HCT116 (cell line): Measurements from ENCODE around the gene SERPINB8. TPM values are rescaled to one million over a fixed set of nuclear protein-coding genes. Genes with fewer than 3 reads are reported as not detected.

ENCODE experiments used
- ATAC-seq: fragments of 200-7000 bp; cut with Tn5 transposase; 2 replicates; pipeline ENCODE4 v1.9.1; 2020; ENCODE audit warnings: mild to moderate bottlenecking, moderate library complexity
- BruUV-seq: library from RNA; stranded (reverse); fragments of 400-500 nt; replicated peaks from 2 replicates; lab custom pipeline; 2021; lab: Mats Ljungman, UMichigan
- CTCF ChIA-PET: fragments of 300-600 bp; sonication (Branson Sonifier 250); formaldehyde crosslinking; loops from one replicate; lab custom pipeline; 2021; ENCODE audit warnings: antibody characterized with exemption; lab: Charles Lee
- POLR2A ChIA-PET: fragments of 300-600, 350-600 bp; sonication (Branson Sonifier 250); formaldehyde crosslinking; loops from one replicate; lab custom pipeline; 2021; ENCODE audit warnings: antibody characterized with exemption; lab: Charles Lee
- RAD21 ChIA-PET, 2 experiments: fragments of 300-600 bp; sonication (Branson Sonifier 250); formaldehyde crosslinking; loops; one replicate each; lab custom pipeline; 2023; ENCODE audit warnings: low total read pairs in 2 of 2; ENCODE audit not compliant: uncharacterized antibody in 2 of 2, unreplicated experiment in 2 of 2, low non-redundant PET in 1 of 2; lab: Charles Lee
- DNase-seq: peaks from one replicate; pipeline ENCODE4 v3.0.0-alpha.2; 2010; ENCODE audit warnings: low read depth, low spot score
- H2AFZ ChIP-seq: fragments of 200-600 bp; shearing (Covaris generic), sonication (generic); 2 replicates; pipeline ENCODE4 v1.6.1; 2017; ENCODE audit warnings: low read depth, mixed run types, mixed read lengths, antibody characterized with exemption, low read length; ENCODE audit not compliant: poor library complexity, severe bottlenecking
- H3K27ac ChIP-seq: 2 replicates; pipeline ENCODE4 v1.5.1; 2012; ENCODE audit warnings: low read depth, low read length
- H3K27me3 ChIP-seq: fragments of 200-600 bp; sonication (generic); 2 replicates; pipeline ENCODE4 v1.6.1; 2016; ENCODE audit warnings: mixed run types, low read length, mixed read lengths; ENCODE audit not compliant: insufficient read depth
- H3K36me3 ChIP-seq, 2 experiments: fragments of 200-500 bp in 1 of 2; fragments of 200-600 bp in 1 of 2; sonication (Bioruptor generic) in 1 of 2; sonication (generic) in 1 of 2; 2 replicates each; pipeline versions ENCODE4 v1.5.1 to v1.6.1; 2014 to 2016; ENCODE audit warnings: low read length in 2 of 2, inconsistent platforms in 1 of 2, mixed read lengths in 1 of 2, mixed run types in 1 of 2; ENCODE audit not compliant: insufficient read depth in 2 of 2, control insufficient read depth in 1 of 2
- H3K4me1 ChIP-seq, 2 experiments: fragments of 200-600 bp in 1 of 2; sonication (generic) in 1 of 2; 2 replicates each; pipeline versions ENCODE4 v1.5.1 to v1.6.1; 2012 to 2017; ENCODE audit warnings: low read length in 2 of 2, inconsistent platforms in 1 of 2, mild to moderate bottlenecking in 1 of 2, mixed read lengths in 1 of 2, mixed run types in 1 of 2, moderate library complexity in 1 of 2; ENCODE audit not compliant: insufficient read depth in 2 of 2, control insufficient read depth in 1 of 2
- H3K4me2 ChIP-seq: fragments of 200-600 bp; sonication (generic); 2 replicates; pipeline ENCODE4 v1.6.1; 2017; ENCODE audit warnings: mixed run types, low read length, mixed read lengths
- H3K4me3 ChIP-seq, 2 experiments: fragments of 200-600 bp in 1 of 2; sonication (generic) in 1 of 2; replicated peaks in 1 of 2; 2 replicates each; pipeline ENCODE4 v1.5.1; 2011 to 2016; ENCODE audit warnings: low read length in 2 of 2, control low read depth in 1 of 2, low read depth in 1 of 2, mild to moderate bottlenecking in 1 of 2, mixed read lengths in 1 of 2, mixed run types in 1 of 2
- H3K79me2 ChIP-seq: fragments of 200-600 bp; sonication (generic); 2 replicates; pipeline ENCODE4 v1.6.1; 2017; ENCODE audit warnings: mild to moderate bottlenecking, mixed run types, low read length, moderate library complexity, mixed read lengths; ENCODE audit not compliant: insufficient read depth
- H3K9ac ChIP-seq: fragments of 200-600 bp; sonication (generic); 2 replicates; pipeline ENCODE4 v1.6.1; 2016; ENCODE audit warnings: low read length, mixed read lengths
- H3K9me2 ChIP-seq: fragments of 200-600 bp; sonication (generic), shearing (Covaris generic); 2 replicates; pipeline ENCODE4 v1.6.1; 2017; ENCODE audit warnings: mixed run types, mild to moderate bottlenecking, moderate library complexity; ENCODE audit not compliant: insufficient read depth
- H3K9me3 ChIP-seq, 2 experiments: fragments of 200-500 bp in 1 of 2; fragments of 200-600 bp in 1 of 2; sonication (Bioruptor generic) in 1 of 2; sonication (generic) in 1 of 2; 2 replicates each; pipeline ENCODE4 v1.6.1; 2014 to 2017; ENCODE audit warnings: low read length in 2 of 2, mixed read lengths in 2 of 2, inconsistent platforms in 1 of 2, low read depth in 1 of 2, mild to moderate bottlenecking in 1 of 2, mixed run types in 1 of 2, moderate library complexity in 1 of 2; ENCODE audit not compliant: control insufficient read depth in 1 of 2, insufficient read depth in 1 of 2
- H4K20me1 ChIP-seq: fragments of 200-600 bp; sonication (generic), shearing (Covaris generic); 2 replicates; pipeline ENCODE4 v1.6.1; 2017; ENCODE audit warnings: mixed run types, mild to moderate bottlenecking, moderate library complexity; ENCODE audit not compliant: insufficient read depth
- CBX3 ChIP-seq: IDR thresholded peaks from 2 replicates; pipeline ENCODE4 v1.6.1; 2012; ENCODE audit warnings: low read depth
- ELF1 ChIP-seq: IDR thresholded peaks from 2 replicates; pipeline ENCODE4 v1.6.1; 2012; ENCODE audit warnings: low read depth, borderline replicate concordance
- EZH2 ChIP-seq: fragments of 200-600 bp; sonication (generic); IDR thresholded peaks from 2 replicates; pipeline ENCODE4 v1.6.1; 2017; ENCODE audit warnings: antibody characterized with exemption, mixed run types
- POLR2AphosphoS5 ChIP-seq: IDR thresholded peaks from 2 replicates; pipeline ENCODE4 v1.6.1; 2011; ENCODE audit warnings: mild to moderate bottlenecking, low read depth, low read length, moderate library complexity
- RAD21 ChIP-seq: IDR thresholded peaks from 2 replicates; pipeline ENCODE4 v1.6.1; 2012; ENCODE audit warnings: low read depth, mild to moderate bottlenecking
- SP1 ChIP-seq: IDR thresholded peaks from 2 replicates; pipeline ENCODE4 v1.6.1; 2012; ENCODE audit warnings: low read depth
- YY1 ChIP-seq: IDR thresholded peaks from 2 replicates; pipeline ENCODE4 v1.6.1; 2011; ENCODE audit warnings: low read length, low read depth, moderate library complexity, mild to moderate bottlenecking; ENCODE audit not compliant: insufficient replicate concordance; ENCODE audit errors: extremely low read depth
- intact Hi-C: fragments of 100-400 bp; cut with micrococcal nuclease; formaldehyde crosslinking; loops from 2 replicates; pipeline ENCODE4 v1.10.0; 2022
- total RNA-seq: library from RNA; stranded (reverse); gene quantifications from one replicate; pipeline ENCODE4 v1.2.1, GENCODE V29; 2021; ENCODE audit not compliant: unreplicated experiment
- TF ChIP-seq, protein P1 (sequence below), 3 experiments: fragments of 200-600 bp in 1 of 3; sonication (generic) in 1 of 3; IDR thresholded peaks in 2 of 3; conservative IDR thresholded peaks in 1 of 3; 2 replicates each; pipeline ENCODE4 v1.5.1; 2012 to 2017; ENCODE audit warnings: low read depth in 2 of 3, low read length in 2 of 3, antibody characterized with exemption in 1 of 3, borderline replicate concordance in 1 of 3, control low read depth in 1 of 3, mild to moderate bottlenecking in 1 of 3, mixed read lengths in 1 of 3, mixed run types in 1 of 3, moderate library complexity in 1 of 3; ENCODE audit not compliant: insufficient read depth in 1 of 3

Gene SERPINB8
- total RNA-seq, 1 experiment from 2014 or later = 5.9 TPM

DNA sequence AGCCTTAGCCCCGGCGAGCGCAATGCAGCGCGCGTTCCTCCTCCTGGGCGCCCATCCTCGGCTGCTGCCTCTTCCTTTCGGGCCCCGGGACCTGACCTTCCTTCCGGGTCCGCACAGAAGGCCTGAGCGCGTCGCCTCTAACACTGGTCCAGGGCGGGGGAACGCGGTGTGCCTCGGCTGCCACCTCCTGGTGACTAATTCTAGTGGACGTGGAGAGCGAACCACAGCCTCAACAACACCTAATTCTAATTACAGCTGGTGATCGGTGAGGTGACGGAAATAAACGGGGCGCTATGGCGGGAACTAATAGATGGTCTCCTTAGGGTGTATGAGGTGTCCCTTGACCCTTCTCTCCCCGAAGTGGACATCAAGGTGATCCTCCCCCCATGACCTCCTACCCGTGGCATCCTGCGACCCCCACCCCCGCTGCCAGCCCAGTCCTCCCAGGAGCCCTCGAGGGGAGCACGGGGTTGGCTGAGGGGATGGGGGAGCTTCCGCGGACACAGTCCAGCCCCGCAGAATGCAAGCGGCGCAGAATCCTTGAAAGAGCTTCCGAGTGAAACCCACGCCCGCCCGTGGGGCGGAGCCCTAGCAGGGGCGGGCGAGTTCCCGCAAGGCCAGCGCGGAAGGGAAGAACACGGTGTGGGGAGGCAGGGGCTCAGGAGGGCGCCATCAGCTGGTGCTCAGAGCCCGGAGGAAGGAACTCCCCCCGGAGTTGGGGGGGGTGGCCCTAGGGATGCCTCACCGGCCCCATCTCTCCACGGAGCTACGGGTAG lies 33.5 kb upstream of the SERPINB8 start:
- Histone ChIP-seq H3K9ac (no peak overlapping the region), H3K27ac (no peak overlapping the region), H3K9me3 (no peaks in the 10 kb centered on the region), H3K4me2 (peak overlapping the region; percentile 65), H3K27me3 (no peaks in the 10 kb centered on the region), H4K20me1 (no peaks in the 10 kb centered on the region), H3K4me3 (peak overlapping the region; percentile 22 to 37), H3K4me1 (peaks cover 0 to 10% of the 10 kb centered on the region in 2 experiments; a peak in 1 of 4 replicates), H3K79me2 (no peaks in the 10 kb centered on the region), H2AFZ (peak overlapping the region; percentile 97), H3K36me3 (no peaks in the 10 kb centered on the region), H3K9me2 (no peaks in the 10 kb centered on the region)
- CTCF ChIA-PET = interaction anchor here (0.6 to 2.0 kb wide), 16 partner anchors 13 to 425 kb away, joined by 3 to 15 read pairs (median 4); partner anchors contain the start of genes SERPINB10 and SERPINB2
- DNase-seq (peak; percentile 64), ATAC-seq (peak; percentile 100)
- POLR2A ChIA-PET = interaction anchor here (1.1 kb wide), 2 partner anchors 9 to 34 kb away, joined by 3 read pairs; partner anchors contain the start of gene SERPINB8
- BruUV-seq = no TSS peak
- intact Hi-C loops = loop anchor here (1.0 to 2.0 kb wide), 3 partner anchors 86 to 426 kb away; no protein-coding TSS in a partner anchor
- 0 out of 2 replicates have a peak, but pooled peaks have one; percentile 25 for TF ChIP-seq POLR2AphosphoS5
- peak; percentile 73 for TF ChIP-seq RAD21
- peak; percentile 31; the same call in 1 of the 2 replicates for TF ChIP-seq CBX3
- TF ChIP-seq YY1 = peak; percentile 31
- TF ChIP-seq EZH2 = no peak
- TF ChIP-seq, protein P1, sequence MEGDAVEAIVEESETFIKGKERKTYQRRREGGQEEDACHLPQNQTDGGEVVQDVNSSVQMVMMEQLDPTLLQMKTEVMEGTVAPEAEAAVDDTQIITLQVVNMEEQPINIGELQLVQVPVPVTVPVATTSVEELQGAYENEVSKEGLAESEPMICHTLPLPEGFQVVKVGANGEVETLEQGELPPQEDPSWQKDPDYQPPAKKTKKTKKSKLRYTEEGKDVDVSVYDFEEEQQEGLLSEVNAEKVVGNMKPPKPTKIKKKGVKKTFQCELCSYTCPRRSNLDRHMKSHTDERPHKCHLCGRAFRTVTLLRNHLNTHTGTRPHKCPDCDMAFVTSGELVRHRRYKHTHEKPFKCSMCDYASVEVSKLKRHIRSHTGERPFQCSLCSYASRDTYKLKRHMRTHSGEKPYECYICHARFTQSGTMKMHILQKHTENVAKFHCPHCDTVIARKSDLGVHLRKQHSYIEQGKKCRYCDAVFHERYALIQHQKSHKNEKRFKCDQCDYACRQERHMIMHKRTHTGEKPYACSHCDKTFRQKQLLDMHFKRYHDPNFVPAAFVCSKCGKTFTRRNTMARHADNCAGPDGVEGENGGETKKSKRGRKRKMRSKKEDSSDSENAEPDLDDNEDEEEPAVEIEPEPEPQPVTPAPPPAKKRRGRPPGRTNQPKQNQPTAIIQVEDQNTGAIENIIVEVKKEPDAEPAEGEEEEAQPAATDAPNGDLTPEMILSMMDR (IDR thresholded peaks at IDR 0.05 in 2 of 3, conservative IDR thresholded peaks at IDR 0.05 in 1 of 3; ENCODE audit: borderline replicate concordance in 1 of 3, insufficient read depth in 1 of 3, low read depth in 2 of 3, low read length in 2 of 3) = peak; percentile 63 to 78 (median 71); a peak in 5 of 6 replicates
- no peak for TF ChIP-seq SP1
- TF ChIP-seq ELF1 = peak; percentile 71
- RAD21 ChIA-PET = interaction anchor here (0.6 to 1.4 kb wide), 4 partner anchors 9 to 418 kb away, joined by 3 to 5 read pairs (median 4); no protein-coding TSS in a partner anchor
